RCC 7860 (cell line): Measurements from ENCODE around the gene KIF24.
"Not testable (repeated sequence)": the region's sequence is repeated elsewhere in the genome, so short reads cannot be mapped to it uniquely, and the experiment has no call there.

Source experiments
- DNase-seq: peaks from one replicate; pipeline ENCODE4 v3.0.0-alpha.2; 2015; ENCODE audit warnings: low spot score
- FAIRE-seq: peaks from 2 replicates; lab custom pipeline; 2012; peaks lifted over from hg19 to GRCh38; lab: Jason Lieb, UNC

KIF24 gene

DNA sequence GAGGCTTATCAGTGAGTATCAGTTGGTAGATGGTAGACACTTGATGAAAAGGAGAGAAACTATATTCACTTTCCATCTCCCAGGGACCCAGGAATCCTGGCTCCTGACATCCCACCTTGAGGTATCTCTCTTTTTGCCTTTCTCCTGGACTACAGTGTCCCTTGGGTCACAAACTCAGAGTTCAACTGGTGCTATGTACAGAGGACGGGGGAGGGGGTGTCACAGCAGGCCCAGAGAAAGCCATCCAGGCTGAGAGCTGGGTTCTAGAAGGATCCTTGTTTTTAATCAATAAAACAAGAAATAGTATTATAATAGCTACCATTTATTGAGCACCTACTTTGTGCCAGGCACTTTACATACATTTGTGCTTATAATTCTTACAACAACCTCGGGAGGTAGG, 37.3 kb upstream of the KIF24 start:
- FAIRE-seq, result no peak
- no peak for DNase-seq

DNA sequence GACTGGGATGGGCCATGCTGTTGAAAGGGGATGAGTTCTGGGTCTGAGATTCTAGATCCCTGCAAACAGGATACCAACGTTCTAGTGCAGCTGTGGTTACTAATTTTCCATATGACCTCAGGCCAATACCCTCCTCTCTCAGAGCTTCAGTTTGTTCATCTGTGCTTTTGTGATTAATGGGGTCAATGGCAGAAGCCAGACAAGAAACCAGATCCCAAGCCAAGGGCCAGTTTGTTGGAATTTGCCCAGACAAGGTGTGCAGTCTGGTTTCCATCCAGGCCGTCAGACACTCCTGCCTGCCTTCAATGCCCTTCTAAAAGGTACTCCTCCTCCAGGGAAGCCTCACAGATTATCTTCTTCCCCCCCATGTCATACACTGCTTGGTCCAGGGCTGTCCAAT, 36.2 kb upstream of the KIF24 start:
- DNase-seq (no peak), FAIRE-seq (no peak)

DNA sequence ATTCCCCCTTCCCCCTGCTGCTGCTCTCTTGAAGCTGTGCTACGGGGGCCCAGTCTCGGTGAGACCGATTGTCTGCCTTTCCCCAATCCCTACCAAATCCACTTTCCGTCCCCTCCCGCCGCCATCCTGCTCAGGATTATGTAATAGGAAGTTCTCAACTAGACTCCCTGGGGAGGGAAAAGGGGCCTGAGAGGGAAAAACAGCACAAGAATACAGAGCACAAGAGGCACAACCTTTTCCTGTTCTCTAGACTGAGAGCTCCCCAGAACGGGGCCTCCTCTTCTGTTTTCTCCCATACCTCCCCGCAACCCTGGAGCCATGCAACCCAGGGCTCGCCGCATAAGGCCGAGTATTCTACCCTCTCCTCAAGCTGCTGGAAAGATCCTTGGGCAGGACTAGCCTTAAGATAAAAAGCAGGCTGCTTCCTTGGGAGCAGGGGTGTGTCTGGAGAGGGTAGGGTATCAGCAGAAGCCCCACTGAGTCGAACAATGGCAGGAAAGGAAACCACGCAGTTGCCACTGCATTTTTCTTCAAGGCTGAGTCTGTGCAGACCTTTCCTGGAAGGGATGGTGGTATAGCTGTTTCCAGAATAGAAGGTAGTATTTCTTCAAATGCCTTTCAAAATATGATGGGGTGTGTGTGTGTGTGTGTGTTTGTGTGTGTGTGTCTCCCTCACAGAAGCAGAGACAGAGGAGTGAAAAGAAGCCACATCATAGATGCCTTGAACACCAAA, 34.7 kb upstream of the KIF24 start:
- no peak for DNase-seq
- no peak for FAIRE-seq

DNA sequence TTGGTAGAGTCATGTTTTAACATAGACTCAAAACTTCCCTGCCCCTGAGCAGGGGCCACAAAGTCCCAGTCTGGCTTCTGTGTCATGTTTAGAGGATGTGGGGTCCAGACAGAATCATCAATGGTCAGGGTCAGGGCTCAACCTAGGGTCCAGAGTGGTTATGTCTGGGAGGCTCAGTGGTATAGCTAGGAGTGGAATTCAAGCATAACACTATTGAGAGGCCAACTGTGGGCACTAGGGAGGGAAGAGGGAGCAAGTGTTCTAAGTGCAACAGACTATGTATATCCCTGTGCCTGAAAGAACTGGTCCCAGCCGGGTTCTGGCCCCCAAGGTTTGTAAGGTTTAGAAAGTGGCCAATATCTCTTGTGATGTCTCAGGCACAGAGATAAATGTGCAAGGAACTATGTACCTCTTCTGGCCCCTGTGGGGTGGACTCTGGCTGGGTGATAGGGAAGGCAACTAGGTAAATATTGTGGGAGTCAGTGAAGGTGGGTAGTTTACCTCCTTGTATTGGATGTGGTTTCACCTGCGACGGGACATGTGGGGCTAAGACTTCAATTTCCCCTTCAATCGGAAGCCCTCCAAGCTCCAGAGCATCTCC, 33.6 kb upstream of the KIF24 start:
- no peak for DNase-seq

DNA sequence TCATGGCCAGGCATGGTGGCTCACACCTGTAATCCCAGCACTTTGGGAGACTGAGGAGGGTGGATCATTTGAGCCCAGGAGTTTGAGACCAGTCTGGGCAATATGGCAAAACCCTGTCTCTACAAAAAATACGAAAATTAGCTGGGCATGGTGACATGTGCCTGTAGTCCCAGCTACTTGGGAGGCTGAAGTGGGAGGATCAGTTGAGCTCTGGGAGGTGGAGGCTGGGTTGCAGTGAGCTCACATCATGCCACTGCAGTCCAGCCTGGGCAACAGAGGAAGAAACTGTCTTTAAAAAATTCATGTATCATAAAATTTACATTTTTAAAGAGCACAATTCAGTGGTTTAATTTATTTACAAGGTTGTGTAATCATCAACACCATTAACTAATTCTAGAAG, 23.9 kb upstream of the KIF24 start:
- not testable (repeated sequence) for FAIRE-seq, DNase-seq

More for the DNA sequence above, 33.6 kb upstream of the KIF24 start:
- FAIRE-seq, result no peak

DNA sequence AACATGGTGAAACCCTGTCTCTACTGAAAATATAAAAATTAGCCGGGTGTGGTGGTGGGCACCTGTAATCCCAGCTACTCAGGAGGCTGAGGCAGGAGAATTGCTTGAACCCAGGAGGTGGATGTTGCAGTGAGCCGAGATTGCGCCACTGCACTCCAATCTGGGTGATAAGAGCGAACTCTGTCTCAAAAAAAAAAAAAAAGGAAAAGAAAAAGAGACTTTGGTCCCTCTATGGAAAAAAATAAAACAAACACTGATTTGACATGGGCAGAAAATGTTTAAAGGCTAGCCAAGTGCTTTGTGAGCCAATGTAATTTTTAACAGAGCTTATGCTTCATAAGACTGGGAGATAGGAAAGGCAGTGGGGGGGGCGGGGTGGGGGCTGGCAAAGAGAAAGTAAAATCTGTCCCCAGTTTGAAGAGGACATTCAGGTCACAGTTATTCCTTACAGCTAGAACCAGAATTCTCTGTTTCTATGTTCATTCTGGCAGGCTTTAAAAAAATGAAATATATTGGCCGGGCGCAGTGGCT, 23.1 kb upstream of the KIF24 start:
- not testable (repeated sequence) for FAIRE-seq, DNase-seq

DNA sequence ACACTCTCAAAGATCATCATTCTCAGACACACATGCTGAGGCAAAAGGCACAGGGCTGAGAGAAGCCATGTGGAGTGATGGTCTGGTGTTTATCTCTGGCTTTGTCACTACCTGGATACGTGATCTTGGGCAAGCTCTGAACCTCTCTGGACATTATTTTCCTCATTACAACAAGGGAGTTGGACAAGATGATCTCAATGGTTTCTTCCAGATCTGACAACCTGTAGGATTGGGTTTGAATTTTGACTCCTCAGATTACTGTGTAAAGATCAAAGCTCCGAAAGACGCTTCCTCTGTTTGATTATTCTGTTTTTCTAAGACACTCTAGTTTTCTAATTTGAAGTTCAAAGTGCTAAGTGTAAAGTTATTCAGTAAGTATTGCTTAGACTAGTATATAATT, 20.3 kb upstream of the KIF24 start:
- DNase-seq, result no peak
- FAIRE-seq, result no peak

DNA sequence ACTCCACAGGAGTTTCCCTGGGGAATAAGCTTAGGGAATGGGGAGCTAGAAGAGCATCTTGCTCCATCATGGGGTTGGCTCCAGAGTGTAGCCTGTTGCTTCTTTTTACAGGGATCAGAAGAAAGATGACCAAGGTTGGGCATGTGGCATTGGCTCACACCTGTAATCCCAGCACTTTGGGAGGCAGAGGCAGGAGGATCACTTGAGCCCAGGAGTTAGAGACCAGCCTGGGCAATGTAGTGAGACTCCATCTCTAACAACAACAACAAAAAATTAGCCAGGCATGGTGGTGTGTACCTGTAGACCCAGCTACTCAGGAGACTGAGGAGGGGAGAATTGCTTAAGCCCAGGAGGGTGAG, 18.7 kb upstream of the KIF24 start:
- no peak for DNase-seq
- FAIRE-seq, result no peak

DNA sequence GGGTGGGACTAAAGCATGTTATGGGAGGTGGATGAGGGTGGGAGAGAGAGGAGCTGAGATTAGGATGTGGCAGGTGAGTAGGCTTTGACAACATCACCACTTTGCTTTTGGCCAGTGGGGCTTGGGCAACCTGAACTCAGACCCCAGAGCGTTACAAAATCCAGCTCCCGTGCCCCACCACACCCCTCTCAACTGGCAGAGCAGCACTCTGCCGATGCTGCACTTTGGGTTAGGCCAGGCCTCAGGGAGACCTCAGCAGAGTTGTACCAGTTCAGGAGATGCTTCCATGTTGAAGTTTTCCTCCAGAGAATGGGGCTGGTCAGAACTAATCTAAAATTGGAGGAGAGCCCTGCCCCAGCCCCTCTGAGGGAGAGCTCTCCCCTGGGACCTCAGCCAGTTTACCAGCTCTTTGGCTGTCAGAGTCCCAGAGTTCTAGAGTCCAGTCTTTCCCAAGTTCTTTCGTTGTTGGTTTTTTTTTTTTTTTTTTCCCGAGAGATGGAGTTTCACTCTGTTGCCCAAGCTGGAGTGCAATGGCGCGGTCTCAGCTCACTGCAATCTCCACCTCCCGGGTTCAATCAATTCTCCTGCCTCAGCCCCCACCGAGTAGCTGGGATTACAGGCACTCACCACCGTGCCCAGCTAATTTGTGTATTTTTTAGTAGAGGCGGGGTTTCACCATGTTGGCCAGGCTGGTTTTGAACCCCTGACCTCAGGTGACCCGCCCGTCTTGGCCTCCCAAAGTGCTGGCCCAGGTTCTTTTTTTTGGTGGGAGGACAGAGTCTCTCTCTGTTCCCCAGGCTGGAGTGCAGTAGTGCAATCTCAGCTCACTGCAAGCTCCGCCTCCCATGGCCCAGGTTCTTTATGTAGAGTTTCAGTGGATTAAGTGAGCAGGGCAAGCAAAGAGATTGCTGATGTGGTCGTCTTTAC, 18.1 kb upstream of the KIF24 start:
- DNase-seq (no peak), FAIRE-seq (no peak)

DNA sequence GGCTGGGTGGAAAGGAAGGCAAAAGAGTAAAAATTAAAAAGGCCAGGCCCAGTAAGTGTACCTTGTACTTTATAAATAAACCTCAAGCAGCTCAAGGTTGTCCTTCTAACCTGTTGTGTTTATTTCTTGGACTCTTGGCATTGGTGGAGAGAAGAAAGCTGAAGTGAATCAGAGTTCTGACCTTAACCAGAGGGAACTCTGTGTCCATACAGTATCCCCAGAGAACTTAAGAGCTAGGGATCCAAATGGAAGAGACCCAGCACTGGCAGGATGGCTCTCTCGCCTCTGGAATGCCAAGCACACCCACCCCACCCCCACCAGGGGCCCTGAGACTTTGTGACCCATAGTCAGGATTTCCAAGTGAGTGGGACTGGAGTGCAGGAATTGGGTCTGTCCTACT, 14.5 kb upstream of the KIF24 start:
- FAIRE-seq, result no peak
- no peak for DNase-seq

DNA sequence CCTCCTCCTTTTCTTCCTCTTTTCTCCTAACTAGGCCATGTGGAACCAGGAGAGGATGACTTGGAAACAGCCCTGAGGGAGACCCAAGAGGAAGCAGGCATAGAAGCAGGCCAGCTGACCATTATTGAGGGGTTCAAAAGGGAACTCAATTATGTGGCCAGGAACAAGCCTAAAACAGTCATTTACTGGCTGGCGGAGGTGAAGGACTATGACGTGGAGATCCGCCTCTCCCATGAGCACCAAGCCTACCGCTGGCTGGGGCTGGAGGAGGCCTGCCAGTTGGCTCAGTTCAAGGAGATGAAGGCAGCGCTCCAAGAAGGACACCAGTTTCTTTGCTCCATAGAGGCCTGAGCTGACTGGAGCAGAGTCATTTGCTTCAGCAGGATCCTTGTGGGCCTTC, 14.0 kb upstream of the KIF24 start:
- DNase-seq, result no peak
- no peak for FAIRE-seq

DNA sequence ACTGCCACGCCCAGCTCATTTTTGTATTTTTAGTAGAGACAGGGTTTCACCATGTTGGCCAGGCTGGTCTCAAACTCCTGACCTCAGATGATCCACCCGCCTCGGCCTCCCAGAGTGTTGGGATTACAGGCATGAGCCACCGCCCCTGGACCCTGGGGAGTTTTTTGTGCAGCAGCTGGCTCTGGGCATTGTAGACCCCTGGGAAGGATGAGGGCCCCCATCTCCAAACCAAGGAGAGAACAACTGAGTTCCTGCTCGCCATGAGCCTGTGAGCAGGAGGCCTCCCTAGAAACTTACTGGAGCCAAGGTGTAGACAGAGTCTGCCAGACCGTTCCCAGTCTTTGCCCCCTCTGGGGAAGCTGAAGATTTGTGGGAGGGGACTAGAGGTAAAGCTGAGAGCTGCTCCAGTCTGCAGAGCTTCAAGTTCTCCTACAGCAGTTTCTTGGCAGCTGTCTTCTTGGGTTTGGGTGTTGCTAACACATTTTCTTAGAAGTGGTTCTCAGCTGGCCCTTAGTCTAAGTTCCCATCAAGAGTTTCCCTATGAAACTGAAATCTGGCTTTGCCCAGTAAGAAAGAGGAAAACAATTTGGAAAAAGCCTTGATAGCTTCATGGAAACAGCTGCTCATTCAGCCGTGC, 12.7 kb upstream of the KIF24 start:
- FAIRE-seq (no peak), DNase-seq (no peak)

DNA sequence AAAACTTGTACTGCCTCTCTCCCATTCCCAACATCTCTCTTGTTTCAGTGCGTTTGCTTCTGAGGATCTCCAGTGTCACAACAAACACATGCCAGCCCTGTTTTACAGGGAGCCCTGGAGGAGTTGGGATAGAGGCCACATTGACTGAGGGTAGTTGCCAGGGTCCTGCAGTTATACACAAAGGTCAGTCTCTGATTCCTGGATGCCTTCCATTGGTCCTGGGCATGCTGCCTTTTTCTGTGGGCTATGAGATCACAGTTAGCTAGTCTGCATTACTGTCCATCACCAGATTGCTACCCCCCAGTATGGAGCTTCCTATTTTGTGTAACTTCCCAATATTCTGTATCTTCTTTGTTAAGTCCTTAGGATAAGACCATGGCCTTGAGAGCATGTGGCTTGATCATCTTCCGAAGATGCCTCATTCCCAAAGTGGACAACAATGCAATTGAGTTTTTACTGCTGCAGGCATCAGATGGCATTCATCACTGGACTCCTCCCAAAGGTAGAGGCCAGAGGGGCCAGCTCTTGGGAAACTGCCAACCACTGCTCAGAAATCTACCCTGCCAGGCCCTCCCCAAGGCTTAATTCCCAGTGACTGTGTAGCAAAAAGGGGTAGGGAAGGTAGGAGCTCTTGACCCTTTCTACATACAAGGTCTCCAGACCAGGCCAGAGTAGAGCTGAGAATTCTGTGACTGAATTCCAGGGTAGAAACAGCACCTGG, 9.8 kb upstream of the KIF24 start:
- no peak for FAIRE-seq

DNA sequence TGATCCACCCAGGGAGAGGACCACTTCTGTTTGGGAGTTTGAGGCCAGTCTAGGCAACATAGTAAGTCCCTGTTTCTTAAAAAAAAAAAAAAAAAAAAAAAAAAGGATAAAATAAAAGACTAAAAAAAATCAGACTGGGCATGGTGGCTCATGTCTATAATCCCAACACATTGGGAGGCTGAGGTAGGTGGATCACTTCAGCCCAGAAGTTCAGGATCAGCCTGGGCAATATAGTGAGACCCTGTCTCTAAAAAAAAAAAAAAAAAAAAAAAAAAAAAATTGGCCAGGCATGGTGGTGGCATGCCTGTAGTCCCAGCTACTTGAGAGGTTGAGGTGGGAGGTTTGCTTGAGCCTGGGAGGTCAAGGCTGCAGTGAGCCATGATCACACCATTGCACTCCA, 9.0 kb upstream of the KIF24 start:
- not testable (repeated sequence) for FAIRE-seq, DNase-seq

More for the DNA sequence above, 9.8 kb upstream of the KIF24 start:
- no peak for DNase-seq

DNA sequence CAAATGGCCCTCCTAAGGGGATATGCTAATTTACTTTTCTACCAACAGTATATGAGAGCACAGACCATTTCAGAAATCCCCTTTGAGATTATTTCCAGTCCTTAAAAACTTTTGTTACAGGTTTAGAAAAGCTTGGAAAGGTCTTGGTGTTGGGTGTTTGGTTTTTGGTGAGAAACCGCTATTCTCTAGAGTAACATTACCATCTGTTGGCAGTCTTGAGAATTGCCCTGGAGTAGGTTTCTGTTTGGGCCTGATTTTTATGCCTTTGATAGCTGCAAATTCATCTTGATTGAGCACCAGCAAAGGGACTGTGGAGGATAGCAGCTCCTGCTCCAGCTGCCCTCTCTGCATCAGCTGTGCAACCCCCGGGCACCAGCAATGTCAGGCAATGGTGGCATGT, 8.3 kb upstream of the KIF24 start:
- FAIRE-seq (no peak), DNase-seq (no peak)

DNA sequence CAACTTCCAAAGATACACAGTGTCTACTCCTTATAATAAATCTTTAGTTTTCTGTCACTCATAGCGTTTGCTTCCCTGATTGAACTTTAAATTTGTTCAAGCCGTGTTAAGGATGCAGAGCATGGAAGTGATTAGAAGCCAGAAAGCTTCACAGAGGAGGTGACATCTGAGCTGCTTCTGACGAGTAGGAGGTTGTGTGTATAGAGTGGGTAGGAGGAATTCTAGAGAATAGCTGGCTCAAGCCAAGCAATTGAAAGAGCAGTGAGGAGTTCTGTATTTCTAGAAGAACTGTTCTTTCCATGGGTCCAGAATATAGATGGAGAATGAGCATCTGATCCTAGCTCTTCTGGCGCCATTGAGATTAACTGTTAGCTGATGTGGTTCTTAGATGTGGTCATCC, 6.3 kb upstream of the KIF24 start:
- FAIRE-seq (no peak), DNase-seq (no peak)

DNA sequence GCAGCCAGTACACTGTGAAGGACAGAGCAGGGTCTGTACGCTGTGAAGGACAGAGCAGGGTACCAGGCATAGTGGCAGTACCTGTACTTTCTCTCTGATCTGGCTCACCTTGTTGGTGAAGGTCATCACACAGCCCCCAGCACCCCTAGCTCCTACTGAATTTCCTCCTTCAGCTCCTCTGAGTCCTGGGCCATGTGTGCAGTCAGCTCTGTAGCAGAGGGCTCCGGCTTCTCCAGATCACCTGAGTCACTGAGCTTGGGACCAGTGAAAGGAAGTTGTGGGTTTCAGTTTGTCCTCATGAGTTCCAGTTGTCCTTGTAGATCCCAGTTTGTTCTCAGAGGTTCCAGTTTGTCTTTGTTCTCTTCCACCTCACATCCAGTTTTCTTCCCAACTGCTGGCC, 5.8 kb upstream of the KIF24 start:
- DNase-seq (no peak), FAIRE-seq (no peak)

DNA sequence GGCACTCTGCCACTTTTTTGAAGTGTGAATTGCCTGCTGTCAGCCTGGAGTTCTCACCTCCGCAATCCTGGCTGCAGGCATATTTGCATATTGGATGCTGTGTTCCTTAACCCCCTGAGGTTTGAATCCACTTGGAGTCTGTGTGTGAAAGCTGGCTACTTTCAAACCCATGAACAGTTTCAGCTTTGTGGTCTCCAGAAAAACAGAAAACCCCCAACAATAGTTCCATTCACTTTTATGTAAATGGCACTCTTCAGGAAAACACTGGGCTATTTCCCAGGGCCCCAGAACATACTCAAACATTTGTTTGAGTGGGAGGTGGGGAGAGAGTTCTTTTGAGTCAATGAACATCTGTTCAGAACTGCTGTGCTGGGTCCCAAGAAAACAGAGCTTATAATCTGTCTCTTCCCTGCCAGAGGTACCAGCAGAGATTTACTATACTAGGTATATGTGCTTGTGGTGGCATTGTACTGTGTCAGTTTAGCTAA, 5.3 kb upstream of the KIF24 start:
- FAIRE-seq, result no peak

DNA sequence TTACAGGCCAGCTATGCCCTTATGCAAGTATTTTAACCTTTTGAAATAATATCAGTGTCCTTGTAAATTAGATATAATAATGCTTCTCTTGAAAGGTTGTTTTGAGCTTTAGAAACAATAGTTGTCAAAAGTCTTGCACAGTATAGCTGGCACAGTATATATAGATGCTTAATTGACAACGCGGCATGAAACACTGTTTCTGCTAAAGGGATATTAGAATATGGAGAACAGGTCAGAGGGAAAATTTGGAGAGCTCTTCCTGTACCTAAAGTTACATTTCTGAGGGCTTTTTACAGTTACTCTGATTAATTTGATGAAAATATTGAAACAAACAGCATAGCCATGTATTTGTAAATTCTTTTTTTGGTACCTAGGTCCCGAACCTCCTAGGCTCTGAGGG, 4.8 kb upstream of the KIF24 start:
- no peak for DNase-seq
- FAIRE-seq, result no peak

More for the DNA sequence above, 5.3 kb upstream of the KIF24 start:
- no peak for DNase-seq
